GM18870 (cell line): ENCODE results near the gene RAB29.
"Not testable (repeated sequence)": the region's sequence is repeated elsewhere in the genome, so short reads cannot be mapped to it uniquely, and the experiment has no call there.

Experiments used
- ATAC-seq: cut with Tn5 transposase; IDR thresholded peaks from one replicate; pipeline ENCODE4 v1.9.1; 2021; ENCODE audit warnings: moderate library complexity; ENCODE audit not compliant: unreplicated experiment

Gene RAB29, protein sequence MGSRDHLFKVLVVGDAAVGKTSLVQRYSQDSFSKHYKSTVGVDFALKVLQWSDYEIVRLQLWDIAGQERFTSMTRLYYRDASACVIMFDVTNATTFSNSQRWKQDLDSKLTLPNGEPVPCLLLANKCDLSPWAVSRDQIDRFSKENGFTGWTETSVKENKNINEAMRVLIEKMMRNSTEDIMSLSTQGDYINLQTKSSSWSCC

DNA sequence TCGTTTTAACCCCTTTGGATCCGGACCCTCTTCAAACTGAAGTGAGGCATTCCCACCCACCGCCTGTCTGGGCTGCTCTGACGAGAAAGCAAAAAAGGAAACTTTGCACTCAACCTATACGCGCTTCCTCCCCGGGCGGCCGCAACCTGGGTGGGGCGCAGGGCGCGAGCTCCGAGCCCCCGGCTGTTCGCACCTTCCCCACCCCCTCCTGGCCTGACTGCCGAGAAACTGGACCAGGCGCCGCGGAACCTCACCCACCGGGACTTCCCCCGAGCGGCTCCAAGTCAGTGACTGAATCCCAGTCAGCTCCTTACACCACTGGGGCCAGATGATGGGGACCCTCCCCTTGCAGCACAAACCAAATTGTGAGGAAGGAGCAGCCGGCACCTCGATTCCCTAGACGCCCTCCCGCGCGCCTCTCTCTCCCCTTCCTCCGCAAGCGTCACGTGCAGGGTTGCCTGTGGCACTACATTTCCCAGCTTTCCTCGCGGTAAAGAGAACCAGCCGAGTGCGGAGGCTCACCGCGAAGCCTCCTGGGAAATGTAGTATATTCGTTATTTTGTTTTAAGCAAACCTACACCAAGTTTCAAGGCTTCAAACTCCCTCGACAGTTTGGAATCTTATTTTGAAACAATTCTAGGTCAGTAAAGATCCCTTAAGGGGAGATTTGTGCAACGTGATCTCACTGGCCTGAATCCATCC lies at the start of gene RAB29:
RAB29 (minus strand) TSS at position 468 of the 702 bp plus-strand sequence. CDS start 526 bp downstream, outside the sequence.
- peak; percentile 69 for ATAC-seq

- no peak for ATAC-seq
Measured at GRCh38 chr1:205824180-205824579, 48.9 kb upstream of the RAB29 start.

GRCh38 chr1:205823260-205823659 lies 48.0 kb upstream of the RAB29 start:
- not testable (repeated sequence) for ATAC-seq

GRCh38 chr1:205822397-205822796 lies 47.1 kb upstream of the RAB29 start:
- no peak for ATAC-seq

DNA sequence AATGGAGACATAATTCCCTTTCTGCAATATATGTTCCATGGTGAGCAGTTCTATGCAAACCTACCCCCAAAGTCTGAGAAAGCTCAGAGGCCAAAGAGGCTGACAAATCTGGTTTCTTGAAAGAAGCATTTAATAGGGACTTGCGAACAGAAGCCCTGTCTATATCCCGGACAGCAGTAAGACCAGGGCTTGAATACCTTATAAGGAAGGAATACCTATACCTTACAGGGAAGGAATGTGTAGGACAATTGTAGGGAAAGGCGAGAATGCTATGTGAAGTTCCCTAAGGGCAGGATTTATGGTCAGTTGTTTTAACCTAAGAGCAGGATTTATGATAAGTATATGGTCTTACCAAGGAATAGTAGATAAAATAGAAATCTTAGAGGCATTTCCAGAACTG lies 42.7 kb upstream of the RAB29 start:
- no peak for ATAC-seq

DNA sequence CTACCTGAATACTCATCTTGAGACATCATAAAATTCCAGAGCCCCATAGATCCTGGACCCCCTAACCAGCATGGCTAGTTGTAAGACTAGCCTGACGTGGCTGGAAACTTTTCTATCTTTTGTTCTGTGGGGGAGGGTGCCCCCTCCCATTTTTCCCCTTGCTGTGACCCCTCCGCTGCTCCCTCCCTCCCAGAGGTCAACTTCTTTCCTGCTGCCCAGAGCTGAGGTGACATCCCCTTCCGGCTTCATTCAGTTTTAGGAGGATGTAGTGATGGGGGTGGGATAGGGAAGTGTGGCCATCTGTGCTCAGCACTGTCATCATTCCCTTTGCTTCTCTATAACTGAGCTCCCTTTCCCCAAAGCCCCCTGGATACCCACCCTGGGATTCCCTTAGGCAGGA lies 42.1 kb upstream of the RAB29 start:
- ATAC-seq: no peak

- ATAC-seq: no peak
Measured at GRCh38 chr1:205813755-205814058, 38.4 kb upstream of the RAB29 start.

GRCh38 chr1:205812878-205813754 lies 37.8 kb upstream of the RAB29 start, which contains the start of gene SLC41A1:
TSS of gene SLC41A1 (minus strand) at chr1:205813198. CDS start at chr1:205810441, 2,757 bp downstream.
- ATAC-seq: peak; percentile 73

DNA sequence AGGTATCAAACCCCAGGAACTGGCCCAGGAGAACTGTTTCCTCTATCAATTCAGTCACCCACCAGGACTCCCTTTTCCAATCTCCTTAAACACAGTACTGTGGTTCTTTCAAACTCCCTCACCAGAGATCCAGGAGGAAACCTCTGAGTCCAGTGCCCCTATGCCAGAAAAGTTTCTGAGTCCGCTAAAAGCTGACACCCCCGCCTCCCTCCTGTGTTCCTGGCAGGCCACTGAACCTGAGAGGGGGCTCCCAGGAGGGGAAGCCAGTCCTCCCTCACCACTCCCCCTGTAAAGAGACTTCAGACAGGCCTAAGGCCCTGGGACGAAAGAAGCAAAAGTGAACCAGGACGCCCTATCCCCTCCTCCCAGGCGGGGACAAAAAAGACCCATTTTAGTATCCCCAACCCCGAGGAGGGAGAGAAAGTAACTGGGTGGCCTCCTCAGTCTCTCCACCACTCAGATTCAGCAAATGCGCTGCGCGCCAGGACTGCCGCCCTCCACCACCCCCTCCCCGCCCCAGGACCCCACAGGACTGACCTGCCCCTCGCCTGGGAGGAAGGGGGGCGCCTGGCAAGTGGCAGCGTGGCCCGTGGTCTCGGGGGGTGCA lies 37.1 kb upstream of the RAB29 start:
- ATAC-seq: no peak

DNA sequence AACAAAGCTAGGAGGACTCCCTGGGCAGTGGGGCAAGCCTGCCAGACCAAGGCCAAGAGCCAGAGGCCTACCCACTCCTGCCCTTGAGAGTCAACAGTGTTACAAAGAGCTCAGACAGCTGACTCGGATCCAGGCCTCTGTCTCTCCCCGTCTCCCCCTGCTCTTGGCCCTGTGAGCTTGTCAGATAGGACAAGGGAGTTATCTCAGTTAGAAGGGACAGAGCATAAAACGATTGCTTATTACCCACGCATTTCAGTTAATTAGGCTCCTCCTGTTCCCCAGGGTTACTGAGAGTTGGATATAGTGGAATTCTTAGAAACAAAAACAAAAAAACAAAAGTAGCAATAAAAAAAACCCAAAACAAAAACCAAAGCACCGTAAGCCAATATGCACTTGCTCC lies 36.4 kb upstream of the RAB29 start:
- no peak for ATAC-seq

DNA sequence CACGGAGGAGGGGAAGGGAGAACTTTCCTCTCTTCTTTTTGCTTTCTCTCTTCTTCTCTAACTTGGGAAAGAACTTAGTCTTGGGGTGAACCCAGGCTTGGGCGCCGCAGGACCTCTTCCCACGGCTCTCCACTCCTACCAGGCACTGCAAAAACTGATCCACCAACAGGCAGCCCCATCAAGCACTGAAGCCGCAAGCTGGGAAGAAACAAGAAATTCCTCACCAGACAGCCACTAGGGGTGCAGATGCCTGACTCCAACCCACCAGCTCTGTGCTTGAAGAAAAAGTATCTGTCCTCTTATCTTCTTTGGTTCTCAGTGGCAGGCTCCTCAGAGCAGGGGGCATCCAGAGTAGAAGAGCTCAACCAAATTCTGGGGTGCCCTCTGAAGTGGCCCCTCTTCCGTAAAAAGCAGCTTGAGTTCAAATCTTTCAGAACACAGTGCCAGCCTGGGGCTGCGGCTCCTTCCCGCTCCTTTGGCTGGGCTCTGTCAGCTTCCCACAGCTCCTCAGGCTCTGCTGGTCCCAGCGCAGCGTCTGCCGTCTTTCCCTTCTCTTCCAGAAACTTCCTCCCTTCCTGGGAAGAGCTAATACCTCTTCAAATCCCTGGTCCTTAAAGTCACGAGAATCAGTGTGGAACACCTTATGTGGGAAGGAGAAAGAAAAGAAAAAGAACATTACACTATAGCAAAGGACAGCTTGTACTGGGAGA lies 35.3 kb upstream of the RAB29 start:
- no peak for ATAC-seq

DNA sequence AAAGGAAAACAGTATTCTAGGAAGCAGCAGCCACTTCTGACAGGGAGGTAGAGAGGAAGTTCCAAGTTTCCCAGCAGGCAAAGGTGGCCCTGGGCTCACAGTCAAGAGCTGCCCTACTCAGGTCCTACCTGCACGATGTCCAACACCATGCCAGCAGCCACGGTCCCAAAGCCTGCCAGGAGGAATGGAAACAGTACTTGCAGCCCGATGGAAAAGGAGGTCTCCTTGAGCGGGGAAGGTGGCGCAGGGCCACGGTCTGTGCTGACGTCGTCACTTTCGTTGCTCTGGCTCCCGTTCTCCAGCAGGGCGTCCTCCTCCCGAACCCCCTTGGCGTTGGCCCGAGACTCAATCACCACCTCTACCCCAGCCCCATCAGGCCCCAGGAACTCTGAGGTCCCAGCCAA lies 34.7 kb upstream of the RAB29 start:
- ATAC-seq: no peak

- ATAC-seq: no peak
Measured at GRCh38 chr1:205809469-205809868, 34.2 kb upstream of the RAB29 start.

GRCh38 chr1:205805082-205805711 lies 29.9 kb upstream of the RAB29 start:
- no peak for ATAC-seq

DNA sequence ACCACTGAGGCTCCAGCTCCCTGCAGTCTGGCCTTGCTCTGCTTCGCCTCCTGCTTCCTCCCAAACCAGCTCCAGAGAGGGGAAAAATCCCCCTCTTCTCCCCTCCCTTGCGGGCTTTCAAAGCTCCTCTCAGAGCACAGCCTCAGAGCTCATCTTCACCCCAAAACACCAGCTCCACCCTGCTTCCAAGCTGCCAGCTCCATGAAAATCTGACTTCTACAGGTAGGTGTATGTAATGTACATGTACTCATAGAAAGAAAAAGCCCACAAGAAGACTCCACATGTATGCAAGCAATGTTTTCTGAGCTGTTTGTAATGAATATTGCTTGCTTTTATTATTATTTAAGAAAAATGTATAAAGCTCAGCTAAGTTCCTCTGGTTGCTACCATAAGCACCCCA lies 29.3 kb upstream of the RAB29 start:
- ATAC-seq: no peak

GRCh38 chr1:205803986-205804385 lies 28.7 kb upstream of the RAB29 start:
- no peak for ATAC-seq

- no peak for ATAC-seq
Measured at GRCh38 chr1:205802060-205802459, 26.8 kb upstream of the RAB29 start.

DNA sequence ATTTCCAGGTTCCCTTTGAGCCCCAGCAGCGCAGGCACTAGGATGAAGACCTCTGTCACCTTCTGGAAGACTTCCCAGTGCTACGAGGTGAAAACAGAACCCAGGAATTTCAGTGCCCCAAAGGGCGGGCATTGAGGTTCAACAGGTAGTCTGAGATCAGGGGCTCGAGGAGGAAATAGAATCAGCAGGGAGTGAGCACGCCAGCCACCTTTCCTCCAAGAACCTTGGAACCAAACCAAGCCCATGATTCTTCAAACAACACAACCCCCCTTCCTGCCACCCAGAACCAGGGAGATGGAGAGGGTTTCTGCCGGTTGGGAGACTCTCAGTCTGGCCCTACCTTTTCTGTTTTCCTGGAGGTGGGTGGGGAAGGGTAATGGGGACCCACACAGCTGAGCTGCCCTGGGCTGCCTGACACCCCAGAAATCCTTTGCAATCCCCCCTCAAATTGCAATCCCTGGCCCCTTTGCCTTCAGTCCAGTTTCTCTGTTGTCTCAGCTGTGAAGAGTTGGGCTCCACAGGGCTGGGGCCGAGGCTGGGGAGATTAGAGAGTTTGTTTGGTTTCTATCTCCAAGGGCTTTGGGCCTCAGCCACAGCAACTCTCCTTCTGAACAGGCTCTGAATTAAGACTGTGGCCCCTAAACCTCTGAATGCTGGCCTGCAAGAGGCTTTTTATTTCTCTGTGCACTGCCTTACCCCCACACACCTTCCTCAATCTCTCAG lies 25.9 kb upstream of the RAB29 start:
- no peak for ATAC-seq

DNA sequence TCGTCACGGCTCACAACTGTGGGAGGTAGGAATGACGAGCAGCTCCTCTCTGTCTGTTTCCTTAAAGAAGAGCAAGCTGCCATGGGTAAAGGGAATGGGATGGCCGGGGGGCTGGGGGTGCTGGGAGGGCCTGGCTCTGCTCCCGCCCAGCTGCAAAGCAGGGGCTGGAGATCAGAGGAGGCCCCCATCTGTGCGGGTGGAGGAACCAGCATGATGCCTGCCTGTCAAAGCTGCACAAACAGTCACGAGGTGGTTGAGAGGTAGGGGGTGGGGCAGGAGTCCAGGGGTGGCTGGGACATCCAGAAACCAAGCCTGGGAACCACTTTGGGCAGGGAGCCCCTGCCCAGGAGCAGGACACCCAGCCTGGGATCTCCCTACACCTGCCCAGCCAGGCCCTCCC lies 25.1 kb upstream of the RAB29 start:
- no peak for ATAC-seq

DNA sequence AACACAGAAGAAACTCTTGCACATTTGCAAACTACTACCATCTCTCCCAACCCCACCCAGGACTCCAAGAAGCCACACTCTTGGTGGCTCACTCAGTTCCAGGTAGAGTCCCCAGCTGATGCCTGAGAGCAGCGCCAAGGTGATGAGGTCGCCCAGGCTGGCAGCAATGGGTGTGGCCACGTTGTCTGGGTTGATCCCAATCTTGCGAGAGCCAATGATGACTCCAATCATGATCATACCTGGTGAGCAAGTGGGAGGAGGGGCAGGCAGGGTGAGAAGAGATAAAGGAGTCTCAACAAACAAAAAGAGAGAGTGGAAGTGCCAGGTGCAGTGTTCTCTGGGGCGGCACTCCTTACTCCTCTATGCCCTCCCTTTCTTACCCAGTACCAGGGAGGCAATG lies 23.3 kb upstream of the RAB29 start:
- no peak for ATAC-seq
